K562 (cell line): ENCODE data around the gene AIG1. TPM values are rescaled to one million over a fixed set of nuclear protein-coding genes. Genes with fewer than 3 reads are reported as not detected.

Experiments
- ATAC-seq: fragments of 200-7000 bp; cut with Tn5 transposase; 3 replicates; pipeline ENCODE4 v1.9.1; 2020; ENCODE audit warnings: moderate library complexity
- BruUV-seq: library from RNA; stranded (reverse); fragments of 400-500 nt; replicated peaks from 2 replicates; lab custom pipeline; 2021; lab: Mats Ljungman, UMichigan
- CTCF ChIA-PET: fragments of 300-600 bp; formaldehyde crosslinking; extraction: SDS; loops from one replicate; lab custom pipeline; 2021; ENCODE audit warnings: low intra/inter-chr PET ratio; lab: Yijun Ruan, JAX
- POLR2A ChIA-PET: fragments of 300-600, 350-650 bp; sonication (Branson Sonifier 250); formaldehyde crosslinking; extraction: SDS; loops from one replicate; lab custom pipeline; 2021; ENCODE audit warnings: antibody characterized with exemption, inconsistent platforms; lab: Yijun Ruan, JAX
- DNase-seq, 4 experiments: peaks; one replicate each; pipeline versions ENCODE4 v3.0.0 to v3.0.0-alpha.2; 2011 to 2018; ENCODE audit warnings: low spot score in 3 of 4, mixed read lengths in 3 of 4; ENCODE audit errors: extremely low read depth in 1 of 4
- FAIRE-seq: peaks from 2 replicates; lab custom pipeline; 2011; peaks lifted over from hg19 to GRCh38; lab: Jason Lieb, UNC
- H2AFZ ChIP-seq: 2 replicates; pipeline ENCODE4 v1.6.0; 2011; ENCODE audit warnings: low read depth, low read length, control low read depth, inconsistent platforms
- H3K27ac ChIP-seq: fragments of 200-600 bp; 3 replicates; pipeline ENCODE4 v1.8.0; 2011; ENCODE audit warnings: low read depth, mild to moderate bottlenecking, control low read depth, inconsistent platforms, low read length, moderate library complexity, mixed read lengths; ENCODE audit errors: extremely low read depth
- H3K27me3 ChIP-seq, 2 experiments: fragments of 300-600 bp in 1 of 2; 2 replicates in 1 of 2; 3 replicates in 1 of 2; pipeline versions ENCODE4 v1.6.0 to v1.8.0; 2011; ENCODE audit warnings: inconsistent platforms in 2 of 2, low read length in 2 of 2, mild to moderate bottlenecking in 1 of 2, mixed read lengths in 1 of 2, moderate library complexity in 1 of 2; ENCODE audit not compliant: control insufficient read depth in 2 of 2, insufficient read depth in 2 of 2
- H3K36me3 ChIP-seq: fragments of 300-600 bp; 3 replicates; pipeline ENCODE4 v1.8.0; 2011; ENCODE audit warnings: mild to moderate bottlenecking, low read length, inconsistent platforms; ENCODE audit not compliant: control insufficient read depth, insufficient read depth
- H3K4me1 ChIP-seq, 2 experiments: fragments of 200-600 bp in 1 of 2; replicated peaks in 1 of 2; 2 replicates in 1 of 2; 3 replicates in 1 of 2; pipeline versions ENCODE4 v1.5.1 to v1.8.0; 2011; ENCODE audit warnings: inconsistent platforms in 2 of 2, low read length in 2 of 2, mild to moderate bottlenecking in 1 of 2, mixed read lengths in 1 of 2, moderate library complexity in 1 of 2; ENCODE audit not compliant: control insufficient read depth in 2 of 2, insufficient read depth in 2 of 2
- H3K4me2 ChIP-seq: 2 replicates; pipeline ENCODE4 v1.6.1; 2011; ENCODE audit warnings: low read length, control low read depth, inconsistent platforms, mixed read lengths; ENCODE audit not compliant: insufficient read depth
- H3K4me3 ChIP-seq: fragments of 200-600 bp; sonication (generic), shearing (Covaris generic); 2 replicates; pipeline ENCODE4 v1.5.1; 2016; ENCODE audit warnings: control low read depth, inconsistent platforms
- H3K79me2 ChIP-seq: fragments of 200-600 bp; 3 replicates; pipeline ENCODE4 v1.8.0; 2011; ENCODE audit warnings: low read length, inconsistent platforms; ENCODE audit not compliant: control insufficient read depth, insufficient read depth
- H3K9ac ChIP-seq, 2 experiments: 2 replicates each; pipeline versions ENCODE4 v1.6.0 to v1.6.1; 2011; ENCODE audit warnings: low read depth in 2 of 2, low read length in 2 of 2, control low read depth in 1 of 2, inconsistent platforms in 1 of 2, mild to moderate bottlenecking in 1 of 2, mixed read lengths in 1 of 2; ENCODE audit not compliant: insufficient read depth in 1 of 2
- H3K9me1 ChIP-seq: one replicate; pipeline ENCODE4 v1.6.0; 2011; ENCODE audit warnings: inconsistent platforms, mild to moderate bottlenecking, low read length, moderate library complexity; ENCODE audit not compliant: control insufficient read depth, insufficient read depth
- H3K9me3 ChIP-seq: replicated peaks from 2 replicates; pipeline ENCODE4 v1.5.1; 2011; ENCODE audit warnings: low read depth, low read length, inconsistent platforms; ENCODE audit not compliant: control insufficient read depth, insufficient read depth
- H4K20me1 ChIP-seq: replicated peaks from 2 replicates; pipeline ENCODE4 v1.6.1; 2011; ENCODE audit warnings: low read length, inconsistent platforms, mixed read lengths; ENCODE audit not compliant: control insufficient read depth, insufficient read depth
- BRF1 ChIP-seq: IDR thresholded peaks from 3 replicates; pipeline ENCODE4 v1.6.1; 2011; ENCODE audit warnings: borderline replicate concordance, mild to moderate bottlenecking; ENCODE audit not compliant: insufficient read length; ENCODE audit errors: extremely low read depth
- DLX4 ChIP-seq: fragments of 250-450 bp; sonication (Bioruptor Pico); IDR thresholded peaks from 2 replicates; pipeline ENCODE4 v1.6.1; 2021; ENCODE audit warnings: mild to moderate bottlenecking
- ERF ChIP-seq: fragments of 450-650 bp; formaldehyde crosslinking; IDR thresholded peaks from 2 replicates; pipeline ENCODE4 v1.4.0; 2020; ENCODE audit warnings: mild to moderate bottlenecking, mixed read lengths
- HES1 ChIP-seq: fragments of 450-650 bp; IDR thresholded peaks from 2 replicates; pipeline ENCODE4 v1.6.1; 2016; ENCODE audit warnings: low read depth, mild to moderate bottlenecking, moderate library complexity
- HNRNPUL1 ChIP-seq: fragments of 200-400 bp; formaldehyde crosslinking; IDR thresholded peaks from 2 replicates; pipeline ENCODE4 v1.6.1; 2017; ENCODE audit warnings: low read length
- LCOR ChIP-seq: sonication (generic); formaldehyde crosslinking; IDR thresholded peaks from 2 replicates; pipeline ENCODE4 v1.8.0; 2022; ENCODE audit warnings: mild to moderate bottlenecking, missing genetic modification reagents
- NCOA2 ChIP-seq, 2 experiments: fragments of 450-650 bp; IDR thresholded peaks; 2 replicates each; pipeline ENCODE4 v1.6.1; 2018; ENCODE audit warnings: mild to moderate bottlenecking in 2 of 2, moderate library complexity in 1 of 2; ENCODE audit not compliant: partially characterized antibody in 2 of 2
- PREB ChIP-seq: sonication (generic); formaldehyde crosslinking; IDR thresholded peaks from 2 replicates; pipeline ENCODE4 v1.8.1; 2023; ENCODE audit warnings: mild to moderate bottlenecking, missing genetic modification reagents
- SIN3A ChIP-seq, 2 experiments: fragments of 150-350 bp in 1 of 2; IDR thresholded peaks; 2 replicates each; pipeline ENCODE4 v1.6.1; 2011 to 2016; ENCODE audit warnings: borderline replicate concordance in 2 of 2, low read depth in 2 of 2, low read length in 2 of 2, mild to moderate bottlenecking in 2 of 2, moderate library complexity in 2 of 2; ENCODE audit not compliant: control insufficient read depth in 1 of 2
- TRIM24 ChIP-seq, 2 experiments: fragments of 450-650 bp; IDR thresholded peaks; 2 replicates each; pipeline ENCODE4 v1.6.1; 2016
- ZBTB2 ChIP-seq: fragments of 450-650 bp; IDR thresholded peaks from 2 replicates; pipeline ENCODE4 v1.6.1; 2016; ENCODE audit warnings: antibody characterized with exemption
- ZNF133 ChIP-seq: fragments of 250-450 bp; sonication (Bioruptor Pico); IDR thresholded peaks from 2 replicates; pipeline ENCODE4 v1.4.0; 2020; ENCODE audit warnings: mild to moderate bottlenecking
- WGBS: fragments of 100-300 bp; shearing (Covaris generic); methylation state at CpG from one replicate; pipeline ENCODE4 v1.1.6; 2016; ENCODE audit warnings: low coverage, mixed read lengths; ENCODE audit not compliant: insufficient coverage; ENCODE audit errors: missing lambda C conversion rate; 5-methylcytosine and 5-hydroxymethylcytosine counted together
- in situ Hi-C: fragments of 300-500 bp; cut with MboI; formaldehyde crosslinking; loops from 4 replicates; pipeline ENCODE4 v1.15.0; 2018; ENCODE audit warnings: inconsistent platforms, mixed read lengths
- intact Hi-C: fragments of 100-400 bp; cut with micrococcal nuclease; formaldehyde crosslinking; loops from 2 replicates; pipeline ENCODE4 v1.14.2; 2022
- polyA plus RNA-seq, 8 experiments: library from polyadenylated mRNA; depleted of rRNA in 4 of 8; stranded (reverse) in 5 of 8; unstranded in 3 of 8; fragments of >200 nt; fragmentation: Nextera tagmentation in 2 of 8; fragmentation: Illumina TruSeq in 1 of 8; extraction: Ambion mirVana in 2 of 8; extraction: Trizol in 1 of 8; gene quantifications; 2 replicates each; pipeline versions ENCODE4 v1.2.1 to v1.2.3, GENCODE V29; 2011 to 2014; ENCODE audit warnings: inconsistent platforms in 1 of 8, missing spikeins in 1 of 8
- total RNA-seq, 7 experiments: library from RNA; depleted of rRNA in 6 of 7; stranded (reverse); fragments of >200 nt in 6 of 7; fragmentation: Illumina TruSeq in 2 of 7; extraction: Trizol in 2 of 7; gene quantifications; 2 replicates each; pipeline versions ENCODE4 v1.2.1 to v1.2.3, GENCODE V29; 2011 to 2021; ENCODE audit warnings: low replicate concordance in 1 of 7
- TF ChIP-seq, protein P1 (sequence below): IDR thresholded peaks from 2 replicates; pipeline ENCODE4 v1.6.1; 2012; ENCODE audit warnings: low read depth, low read length, improper control_type of control experiment, borderline replicate concordance
- TF ChIP-seq, protein P2 (sequence below): fragments of 450-650 bp; IDR thresholded peaks from 2 replicates; pipeline ENCODE4 v1.6.1; 2016

The AIG1 gene
- total and polyA plus RNA-seq, 9 of the 15 experiments (the other 6 are each of a cell fraction or from before 2014, with no cell fraction given) = 74.8 to 333 (median 127) TPM

DNA sequence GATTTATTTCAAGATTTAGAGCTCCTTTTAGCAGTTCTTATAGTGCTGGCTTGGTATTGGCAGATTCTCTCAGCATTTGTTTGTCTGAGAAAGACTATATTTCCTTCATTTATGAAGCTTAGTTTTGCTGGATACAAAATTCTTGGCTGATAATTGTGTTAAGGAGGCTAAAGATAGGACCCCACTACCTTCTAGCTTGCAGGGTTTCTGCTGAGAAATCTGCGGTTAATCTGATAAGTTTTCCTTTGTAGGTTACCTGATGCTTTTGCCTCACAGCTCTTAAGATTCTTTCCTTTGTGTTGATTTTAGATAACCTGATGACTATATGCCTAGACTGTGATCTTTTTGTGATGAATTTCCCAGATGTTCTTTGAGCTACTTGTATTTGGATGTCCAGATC is 114.3 kb downstream of the AIG1 start:
- H3K9me1 ChIP-seq = peaks cover 5% of the 10 kb centered on the region
- FAIRE-seq (no peak), ATAC-seq (no peak), DNase-seq (no peak)
- H3K27me3 ChIP-seq = no peaks in the 10 kb centered on the region
- in situ Hi-C loops = no loop called here
- WGBS = 67% methylated on average over 1 of the region's 1 CpG
- intact Hi-C loops = no loop called here
- no peak overlapping the region for H3K27ac ChIP-seq
- H3K36me3 ChIP-seq = peaks cover 97% of the 10 kb centered on the region
- no peak overlapping the region for H3K9ac ChIP-seq
- H4K20me1 ChIP-seq = no peaks in the 10 kb centered on the region; the same call in 1 of the 2 replicates
- POLR2A ChIA-PET = interaction anchor here (1.2 to 2.4 kb wide), 3 partner anchors 10 to 18 kb away, joined by 3 to 9 read pairs (median 5); no protein-coding TSS in a partner anchor
- peaks cover 3 to 10% of the 10 kb centered on the region in 2 experiments; a peak in 4 of 5 replicates for H3K4me1 ChIP-seq
- peaks cover 99% of the 10 kb centered on the region for H3K79me2 ChIP-seq
- H3K4me3 ChIP-seq = no peak overlapping the region
- BruUV-seq = no TSS peak
- H3K4me2 ChIP-seq = no peak overlapping the region
- no peak overlapping the region for H2AFZ ChIP-seq
- H3K9me3 ChIP-seq = peaks cover 16% of the 10 kb centered on the region
- CTCF ChIA-PET = no interaction called here
- TF ChIP-seq HES1 (no peak), BRF1 (no peak), ZBTB2 (no peak), SIN3A (IDR thresholded peaks at IDR 0.05; ENCODE audit: borderline replicate concordance in 2 of 2, control insufficient read depth in 1 of 2, low read depth in 2 of 2, low read length in 2 of 2) (no peak), DLX4 (CRISPR knock-in tag) (no peak), TRIM24 (IDR thresholded peaks at IDR 0.05) (peak in 1 of 2 experiments; percentile 39; a peak in 1 of 4 replicates), NCOA2 (IDR thresholded peaks at IDR 0.05; ENCODE audit: partially characterized antibody in 2 of 2) (no peak), PREB (CRISPR knock-in tag) (no peak), HNRNPUL1 (no peak), LCOR (no peak), ERF (no peak), ZNF133 (no peak)
- TF ChIP-seq, protein P1, sequence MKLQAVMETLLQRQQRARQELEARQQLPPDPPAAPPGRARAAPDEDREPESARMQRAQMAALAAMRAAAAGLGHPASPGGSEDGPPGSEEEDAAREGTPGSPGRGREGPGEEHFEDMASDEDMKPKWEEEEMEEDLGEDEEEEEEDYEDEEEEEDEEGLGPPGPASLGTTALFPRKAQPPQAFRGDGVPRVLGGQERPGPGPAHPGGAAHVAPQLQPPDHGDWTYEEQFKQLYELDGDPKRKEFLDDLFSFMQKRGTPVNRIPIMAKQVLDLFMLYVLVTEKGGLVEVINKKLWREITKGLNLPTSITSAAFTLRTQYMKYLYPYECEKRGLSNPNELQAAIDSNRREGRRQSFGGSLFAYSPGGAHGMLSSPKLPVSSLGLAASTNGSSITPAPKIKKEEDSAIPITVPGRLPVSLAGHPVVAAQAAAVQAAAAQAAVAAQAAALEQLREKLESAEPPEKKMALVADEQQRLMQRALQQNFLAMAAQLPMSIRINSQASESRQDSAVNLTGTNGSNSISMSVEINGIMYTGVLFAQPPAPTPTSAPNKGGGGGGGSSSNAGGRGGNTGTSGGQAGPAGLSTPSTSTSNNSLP = no peak
- TF ChIP-seq, protein P2, sequence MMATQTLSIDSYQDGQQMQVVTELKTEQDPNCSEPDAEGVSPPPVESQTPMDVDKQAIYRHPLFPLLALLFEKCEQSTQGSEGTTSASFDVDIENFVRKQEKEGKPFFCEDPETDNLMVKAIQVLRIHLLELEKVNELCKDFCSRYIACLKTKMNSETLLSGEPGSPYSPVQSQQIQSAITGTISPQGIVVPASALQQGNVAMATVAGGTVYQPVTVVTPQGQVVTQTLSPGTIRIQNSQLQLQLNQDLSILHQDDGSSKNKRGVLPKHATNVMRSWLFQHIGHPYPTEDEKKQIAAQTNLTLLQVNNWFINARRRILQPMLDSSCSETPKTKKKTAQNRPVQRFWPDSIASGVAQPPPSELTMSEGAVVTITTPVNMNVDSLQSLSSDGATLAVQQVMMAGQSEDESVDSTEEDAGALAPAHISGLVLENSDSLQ = no peak
